ENCODE measurements around the gene YARS2. TPM values are rescaled to one million over a fixed set of nuclear protein-coding genes. Genes with fewer than 3 reads are reported as not detected.

Gene YARS2
- total RNA-seq, 4 donors from 2014 or later = 12.3 to 15.0 (median 14.7) TPM

GRCh38 chr12:32789916-32790315 lies 34.2 kb upstream of the YARS2 start:
- 30% methylated on average over 2 of the region's 2 CpGs for WGBS
- H3K27me3 ChIP-seq = peaks cover 0 to 7% (median 0%) of the 10 kb centered on the region in 4 donors
- no peaks in the 10 kb centered on the region for H3K9me3 ChIP-seq
- H3K27ac ChIP-seq (replicated peaks in 1 of 4) = no peak overlapping the region
- TF ChIP-seq EP300 (IDR thresholded peaks at IDR 0.05) (no peak), POLR2A (IDR thresholded peaks at IDR 0.05; ENCODE audit: low read depth) (no peak)
- no peak overlapping the region for H3K4me3 ChIP-seq
- intact Hi-C loops (cut with DNase I) = no loop called here
- no peak for DNase-seq (ENCODE audit: extremely low spot score)
- peaks cover 0 to 7% (median 0%) of the 10 kb centered on the region in 4 donors for H3K4me1 ChIP-seq
- peaks cover 0 to 24% (median 0%) of the 10 kb centered on the region in 4 donors for H3K36me3 ChIP-seq

GRCh38 chr12:32789446-32789845 lies 33.7 kb upstream of the YARS2 start:
- Histone ChIP-seq H3K9me3 (no peaks in the 10 kb centered on the region), H3K4me3 (no peak overlapping the region), H3K4me1 (peaks cover 0 to 2% (median 0%) of the 10 kb centered on the region in 4 donors), H3K27me3 (peaks cover 0 to 7% (median 0%) of the 10 kb centered on the region in 4 donors), H3K27ac (replicated peaks in 1 of 4) (no peak overlapping the region), H3K36me3 (peaks cover 0 to 19% (median 0%) of the 10 kb centered on the region in 4 donors)
- intact Hi-C loops (cut with DNase I) = no loop called here
- TF ChIP-seq EP300 (IDR thresholded peaks at IDR 0.05) (no peak), CTCF (IDR thresholded peaks at IDR 0.05) (no peak), POLR2AphosphoS5 (IDR thresholded peaks at IDR 0.05) (no peak)
- no peak for DNase-seq (ENCODE audit: extremely low spot score)

- 85% methylated on average over 4 of the region's 4 CpGs for WGBS
- TF ChIP-seq POLR2AphosphoS5 (IDR thresholded peaks at IDR 0.05) (no peak), POLR2A (IDR thresholded peaks at IDR 0.05; ENCODE audit: low read depth) (no peak), CTCF (IDR thresholded peaks at IDR 0.05) (no peak), EP300 (IDR thresholded peaks at IDR 0.05) (no peak)
- DNase-seq (ENCODE audit: extremely low spot score) = no peak
- intact Hi-C loops (cut with DNase I) = no loop called here
- no peak overlapping the region for H3K4me3 ChIP-seq
- peaks cover 0 to 7% (median 0%) of the 10 kb centered on the region in 4 donors for H3K27me3 ChIP-seq
- H3K27ac ChIP-seq (replicated peaks in 1 of 4) = no peak overlapping the region
- no peaks in the 10 kb centered on the region for H3K9me3 ChIP-seq
- H3K36me3 ChIP-seq = peaks cover 0 to 19% (median 0%) of the 10 kb centered on the region in 4 donors
- H3K4me1 ChIP-seq = no peaks in the 10 kb centered on the region
Observed at GRCh38 chr12:32788405-32788804, 32.7 kb upstream of the YARS2 start.

GRCh38 chr12:32785557-32785956 lies 29.9 kb upstream of the YARS2 start:
- no peaks in the 10 kb centered on the region for H3K9me3 ChIP-seq
- no peak for DNase-seq (ENCODE audit: extremely low spot score)
- WGBS = 85% methylated on average over 5 of the region's 5 CpGs
- no peak overlapping the region for H3K27ac ChIP-seq (replicated peaks in 1 of 4)
- no peaks in the 10 kb centered on the region for H3K4me1 ChIP-seq
- H3K27me3 ChIP-seq = peaks cover 0 to 7% (median 0%) of the 10 kb centered on the region in 4 donors
- TF ChIP-seq POLR2A (IDR thresholded peaks at IDR 0.05; ENCODE audit: low read depth) = no peak
- no peak for TF ChIP-seq EP300 (IDR thresholded peaks at IDR 0.05)
- no peak for TF ChIP-seq CTCF (IDR thresholded peaks at IDR 0.05)
- no peak for TF ChIP-seq POLR2AphosphoS5 (IDR thresholded peaks at IDR 0.05)
- intact Hi-C loops (cut with DNase I) = no loop called here
- no peak overlapping the region for H3K4me3 ChIP-seq
- H3K36me3 ChIP-seq = no peaks in the 10 kb centered on the region

- no peak overlapping the region for H3K4me3 ChIP-seq
- TF ChIP-seq EP300 (IDR thresholded peaks at IDR 0.05) (no peak), POLR2A (IDR thresholded peaks at IDR 0.05; ENCODE audit: low read depth) (no peak), POLR2AphosphoS5 (IDR thresholded peaks at IDR 0.05) (no peak), CTCF (IDR thresholded peaks at IDR 0.05) (no peak)
- intact Hi-C loops (cut with DNase I) = no loop called here
- H3K27me3 ChIP-seq = peaks cover 0 to 14% (median 0%) of the 10 kb centered on the region in 4 donors
- H3K9me3 ChIP-seq = no peaks in the 10 kb centered on the region
- no peaks in the 10 kb centered on the region for H3K36me3 ChIP-seq
- no peak for DNase-seq (ENCODE audit: extremely low spot score)
- no peak overlapping the region for H3K27ac ChIP-seq (replicated peaks in 1 of 4)
- WGBS = 55% methylated on average over 3 of the region's 3 CpGs
- H3K4me1 ChIP-seq = no peaks in the 10 kb centered on the region
Observed at GRCh38 chr12:32783029-32783428, 27.3 kb upstream of the YARS2 start.

Measured in esophagus muscularis mucosa (tissue), 4 donors.